IMR-90 (cell line): ENCODE data around the gene TEX38. TPM values are rescaled to one million over a fixed set of nuclear protein-coding genes. Genes with fewer than 3 reads are reported as not detected.

Experiments
- ATAC-seq: fragments of 200-7000 bp; cut with Tn5 transposase; 2 replicates; pipeline ENCODE4 v1.9.1; 2020; ENCODE audit warnings: low read depth, mild to moderate bottlenecking, moderate library complexity
- BruUV-seq: library from RNA; stranded (reverse); fragments of 400-500 nt; replicated peaks from 2 replicates; lab custom pipeline; 2021; lab: Mats Ljungman, UMichigan
- CTCF ChIA-PET: fragments of 300-600 bp; formaldehyde crosslinking; extraction: SDS; loops from one replicate; lab custom pipeline; 2021; ENCODE audit warnings: antibody characterized with exemption; lab: Yijun Ruan, JAX
- POLR2A ChIA-PET: fragments of 300-600 bp; sonication (Branson Sonifier 250); formaldehyde crosslinking; loops from one replicate; lab custom pipeline; 2022; ENCODE audit warnings: antibody characterized with exemption; ENCODE audit not compliant: unreplicated experiment; lab: Charles Lee
- DNase-seq: peaks from one replicate; pipeline ENCODE4 v3.0.0; 2013
- H2AFZ ChIP-seq: replicated peaks from 2 replicates; pipeline ENCODE3; 2013; ENCODE audit warnings: low read length, mild to moderate bottlenecking; ENCODE audit not compliant: poor library complexity
- H2AK5ac ChIP-seq: 2 replicates; pipeline ENCODE4 v1.6.1; 2013; ENCODE audit warnings: low read depth, low read length, inconsistent platforms
- H2AK9ac ChIP-seq: replicated peaks from 2 replicates; pipeline ENCODE3; 2013; ENCODE audit warnings: mild to moderate bottlenecking, low read depth, low read length, moderate library complexity; ENCODE audit not compliant: poor library complexity
- H2BK120ac ChIP-seq: 2 replicates; pipeline ENCODE4 v1.6.1; 2013; ENCODE audit warnings: low read depth, low read length, inconsistent platforms
- H2BK15ac ChIP-seq: 3 replicates; pipeline ENCODE4 v1.6.1; 2013; ENCODE audit warnings: low read depth, low read length, inconsistent platforms
- H2BK20ac ChIP-seq: 2 replicates; pipeline ENCODE4 v1.6.1; 2013; ENCODE audit warnings: low read depth, mild to moderate bottlenecking, inconsistent platforms, low read length, moderate library complexity
- H2BK5ac ChIP-seq: 2 replicates; pipeline ENCODE4 v1.6.1; 2013; ENCODE audit warnings: mild to moderate bottlenecking, low read depth, low read length, inconsistent platforms; ENCODE audit not compliant: poor library complexity, severe bottlenecking
- H3K14ac ChIP-seq: replicated peaks from 2 replicates; pipeline ENCODE4 v1.6.1; 2013; ENCODE audit warnings: low read depth, low read length, inconsistent platforms
- H3K18ac ChIP-seq: 2 replicates; pipeline ENCODE4 v1.6.1; 2013; ENCODE audit warnings: low read depth, low read length, control low read depth
- H3K23ac ChIP-seq: 2 replicates; pipeline ENCODE4 v1.6.1; 2013; ENCODE audit warnings: low read depth, low read length, inconsistent platforms
- H3K27ac ChIP-seq: 2 replicates; pipeline ENCODE4 v1.5.1; 2013; ENCODE audit warnings: mild to moderate bottlenecking, control low read depth, low read length; ENCODE audit not compliant: insufficient read depth
- H3K27me3 ChIP-seq: 2 replicates; pipeline ENCODE4 v1.6.1; 2013; ENCODE audit warnings: low read length; ENCODE audit not compliant: control insufficient read depth, insufficient read depth
- H3K36me3 ChIP-seq: 2 replicates; pipeline ENCODE4 v1.6.1; 2013; ENCODE audit warnings: low read length, mixed read lengths; ENCODE audit not compliant: control insufficient read depth, insufficient read depth
- H3K4ac ChIP-seq: 2 replicates; pipeline ENCODE4 v1.6.1; 2013; ENCODE audit warnings: low read depth, low read length, inconsistent platforms
- H3K4me1 ChIP-seq: 2 replicates; pipeline ENCODE4 v1.6.1; 2013; ENCODE audit warnings: low read length, mixed read lengths; ENCODE audit not compliant: control insufficient read depth, insufficient read depth
- H3K4me2 ChIP-seq: 2 replicates; pipeline ENCODE4 v1.6.1; 2013; ENCODE audit warnings: low read depth, mild to moderate bottlenecking, control low read depth, low read length, moderate library complexity
- H3K4me3 ChIP-seq: 2 replicates; pipeline ENCODE4 v1.5.1; 2013; ENCODE audit warnings: low read depth, mild to moderate bottlenecking, control low read depth, low read length, moderate library complexity; ENCODE audit not compliant: insufficient read depth
- H3K56ac ChIP-seq: 2 replicates; pipeline ENCODE4 v1.6.1; 2013; ENCODE audit warnings: low read length, inconsistent platforms; ENCODE audit not compliant: insufficient read depth; ENCODE audit errors: extremely low read depth
- H3K79me1 ChIP-seq, 2 experiments: 2 replicates each; pipeline ENCODE4 v1.6.1; 2013; ENCODE audit warnings: low read length in 2 of 2, inconsistent platforms in 1 of 2, low read depth in 1 of 2
- H3K9ac ChIP-seq: 2 replicates; pipeline ENCODE4 v1.6.1; 2013; ENCODE audit warnings: low read depth, low read length, control low read depth
- H3K9me1 ChIP-seq: 2 replicates; pipeline ENCODE4 v1.6.1; 2013; ENCODE audit warnings: low read length, inconsistent platforms; ENCODE audit not compliant: insufficient read depth
- H3K9me3 ChIP-seq: 2 replicates; pipeline ENCODE4 v1.6.1; 2013; ENCODE audit warnings: low read length; ENCODE audit not compliant: control insufficient read depth, insufficient read depth
- H4K20me1 ChIP-seq: 2 replicates; pipeline ENCODE4 v1.6.1; 2013; ENCODE audit warnings: low read length, inconsistent platforms; ENCODE audit not compliant: insufficient read depth
- H4K5ac ChIP-seq: 2 replicates; pipeline ENCODE4 v1.6.1; 2013; ENCODE audit warnings: mild to moderate bottlenecking, low read depth, low read length, control low read depth
- H4K8ac ChIP-seq, 2 experiments: 2 replicates each; pipeline ENCODE4 v1.6.1; 2013; ENCODE audit warnings: low read depth in 2 of 2, low read length in 2 of 2, control low read depth in 1 of 2, inconsistent platforms in 1 of 2
- H4K91ac ChIP-seq: 2 replicates; pipeline ENCODE4 v1.6.1; 2013; ENCODE audit warnings: low read depth, low read length, inconsistent platforms; ENCODE audit not compliant: insufficient read depth
- CEBPB ChIP-seq: IDR thresholded peaks from 2 replicates; pipeline ENCODE4 v1.6.1; 2012; ENCODE audit warnings: low read depth, low read length, improper control_type of control experiment
- MAFK ChIP-seq: IDR thresholded peaks from 2 replicates; pipeline ENCODE4 v1.6.1; 2012; ENCODE audit warnings: low read depth, low read length, improper control_type of control experiment
- MAZ ChIP-seq: IDR thresholded peaks from 2 replicates; pipeline ENCODE4 v1.6.1; 2012; ENCODE audit warnings: low read depth, mild to moderate bottlenecking, low read length, improper control_type of control experiment, moderate library complexity, borderline replicate concordance
- NFE2L2 ChIP-seq: fragments of 150-350 bp; IDR thresholded peaks from 2 replicates; pipeline ENCODE4 v1.6.1; 2016; ENCODE audit warnings: low read depth, mild to moderate bottlenecking, low read length
- POLR2A ChIP-seq: IDR thresholded peaks from 2 replicates; pipeline ENCODE4 v1.6.1; 2012; ENCODE audit warnings: mild to moderate bottlenecking, low read depth, low read length
- RAD21 ChIP-seq: IDR thresholded peaks from 2 replicates; pipeline ENCODE4 v1.6.1; 2012; ENCODE audit warnings: low read length, improper control_type of control experiment
- SMC3 ChIP-seq: fragments of 150-350 bp; IDR thresholded peaks from 2 replicates; pipeline ENCODE4 v1.6.1; 2016; ENCODE audit warnings: low read depth, mild to moderate bottlenecking, antibody characterized with exemption, low read length, moderate library complexity
- WGBS, 2 experiments: methylation state at CpG; one replicate each; pipeline versions ENCODE4 v1.1.5 to v1.1.7; 2013; ENCODE audit warnings: missing lambda C conversion rate in 2 of 2; ENCODE audit not compliant: insufficient read length in 1 of 2; ENCODE audit errors: extremely low coverage in 2 of 2; 5-methylcytosine and 5-hydroxymethylcytosine counted together
- dilution Hi-C: fragments of 300-500 bp; cut with HindIII; formaldehyde crosslinking; loops from one replicate; pipeline ENCODE4 v1.14.3; 2018; ENCODE audit warnings: low sequenced_read_pairs; ENCODE audit not compliant: unreplicated experiment
- in situ Hi-C: fragments of 300-500 bp; cut with MboI; formaldehyde crosslinking; loops from 3 replicates; pipeline ENCODE4 v1.14.3; 2019; ENCODE audit warnings: low sequenced_read_pairs, inconsistent platforms, mixed read lengths
- intact Hi-C: fragments of 100-400 bp; cut with micrococcal nuclease; formaldehyde crosslinking; loops from 2 replicates; pipeline ENCODE4 v1.10.0; 2022
- polyA plus RNA-seq, 3 experiments: library from polyadenylated mRNA; depleted of rRNA; stranded (reverse); fragments of >200 nt; gene quantifications; 2 replicates each; pipeline ENCODE4 v1.2.3, GENCODE V29; 2012; ENCODE audit warnings: low replicate concordance in 1 of 3
- total RNA-seq: library from RNA; depleted of rRNA; stranded (reverse); fragments of >200 nt; gene quantifications from 2 replicates; pipeline ENCODE4 v1.2.3, GENCODE V29; 2012
- TF ChIP-seq, protein P1 (sequence below): fragments of 150-350 bp; IDR thresholded peaks from 2 replicates; pipeline ENCODE4 v1.6.1; 2017; ENCODE audit warnings: mild to moderate bottlenecking, antibody characterized with exemption, low read length, low read depth
- TF ChIP-seq, protein P2 (sequence below): fragments of 150-350 bp; IDR thresholded peaks from 2 replicates; pipeline ENCODE4 v1.6.1; 2016; ENCODE audit warnings: low read depth, mild to moderate bottlenecking, low read length, moderate library complexity, borderline replicate concordance
- TF ChIP-seq, protein P3 (sequence below): conservative IDR thresholded peaks from 2 replicates; pipeline ENCODE4 v1.5.1; 2012; ENCODE audit warnings: mild to moderate bottlenecking, low read depth, low read length, improper control_type of control experiment

TEX38 gene
- total and polyA plus RNA-seq, 2 of the 4 experiments (the other 2 are of a cell fraction): not detected

DNA sequence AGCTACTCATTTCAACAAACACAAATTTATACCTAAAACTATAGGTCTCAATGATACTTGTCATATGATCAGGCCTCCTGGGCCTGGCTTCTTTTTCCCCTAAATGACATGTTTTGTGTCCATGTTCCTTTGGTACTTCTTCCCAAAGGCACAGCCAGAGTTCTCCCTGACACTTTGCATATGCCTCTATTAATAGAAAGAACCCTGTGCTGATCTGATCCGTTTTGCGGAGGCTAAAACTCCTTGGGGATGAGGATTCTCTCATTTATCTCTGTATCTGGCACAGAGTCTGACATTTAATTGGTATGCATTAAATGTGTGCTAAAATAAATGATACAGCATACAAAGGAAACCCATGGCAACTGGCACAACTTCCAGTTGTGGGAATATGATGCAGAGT, 15.0 kb upstream of the TEX38 start:
- CTCF ChIA-PET: no interaction called here
- DNase-seq: no peak

More for the DNA sequence above, 15.0 kb upstream of the TEX38 start:
- Histone ChIP-seq H3K27ac (no peak overlapping the region), H2AK9ac (no peak overlapping the region), H2AFZ (no peak overlapping the region), H2BK20ac (no peak overlapping the region), H2AK5ac (no peak overlapping the region), H3K9me3 (no peaks in the 10 kb centered on the region), H2BK15ac (no peak overlapping the region), H2BK5ac (no peak overlapping the region), H3K36me3 (0 out of 2 replicates have a peak, but pooled peaks cover 12% of the 10 kb centered on the region), H3K56ac (no peak overlapping the region), H3K4me3 (no peak overlapping the region), H3K23ac (no peak overlapping the region), H3K18ac (no peak overlapping the region), H2BK120ac (no peak overlapping the region), H3K14ac (no peak overlapping the region), H4K5ac (no peak overlapping the region), H3K27me3 (no peaks in the 10 kb centered on the region), H3K79me1 (peaks cover 2 to 3% of the 10 kb centered on the region in 2 experiments; a peak in 1 of 4 replicates), H4K91ac (no peak overlapping the region), H4K20me1 (no peaks in the 10 kb centered on the region), H3K9me1 (no peaks in the 10 kb centered on the region), H3K9ac (no peak overlapping the region), H3K4me1 (peaks cover 3% of the 10 kb centered on the region; the same call in 1 of the 2 replicates), H3K4me2 (no peak overlapping the region), H4K8ac (no peak overlapping the region), H3K4ac (no peak overlapping the region)
- intact Hi-C loops: no loop called here
- dilution Hi-C loops: no loop called here
- no CpG with 5 or more reads among the region's 2 CpGs for WGBS, 2 experiments
- in situ Hi-C loops: no loop called here
- no TSS peak for BruUV-seq
- TF ChIP-seq, protein P1, sequence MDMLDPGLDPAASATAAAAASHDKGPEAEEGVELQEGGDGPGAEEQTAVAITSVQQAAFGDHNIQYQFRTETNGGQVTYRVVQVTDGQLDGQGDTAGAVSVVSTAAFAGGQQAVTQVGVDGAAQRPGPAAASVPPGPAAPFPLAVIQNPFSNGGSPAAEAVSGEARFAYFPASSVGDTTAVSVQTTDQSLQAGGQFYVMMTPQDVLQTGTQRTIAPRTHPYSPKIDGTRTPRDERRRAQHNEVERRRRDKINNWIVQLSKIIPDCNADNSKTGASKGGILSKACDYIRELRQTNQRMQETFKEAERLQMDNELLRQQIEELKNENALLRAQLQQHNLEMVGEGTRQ: no peak
- TF ChIP-seq NFE2L2 (no peak), SMC3 (no peak), RAD21 (no peak), POLR2A (no peak), MAZ (no peak), MAFK (no peak), CEBPB (no peak)
- TF ChIP-seq, protein P2, sequence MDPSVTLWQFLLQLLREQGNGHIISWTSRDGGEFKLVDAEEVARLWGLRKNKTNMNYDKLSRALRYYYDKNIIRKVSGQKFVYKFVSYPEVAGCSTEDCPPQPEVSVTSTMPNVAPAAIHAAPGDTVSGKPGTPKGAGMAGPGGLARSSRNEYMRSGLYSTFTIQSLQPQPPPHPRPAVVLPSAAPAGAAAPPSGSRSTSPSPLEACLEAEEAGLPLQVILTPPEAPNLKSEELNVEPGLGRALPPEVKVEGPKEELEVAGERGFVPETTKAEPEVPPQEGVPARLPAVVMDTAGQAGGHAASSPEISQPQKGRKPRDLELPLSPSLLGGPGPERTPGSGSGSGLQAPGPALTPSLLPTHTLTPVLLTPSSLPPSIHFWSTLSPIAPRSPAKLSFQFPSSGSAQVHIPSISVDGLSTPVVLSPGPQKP: no peak
- TF ChIP-seq, protein P3, sequence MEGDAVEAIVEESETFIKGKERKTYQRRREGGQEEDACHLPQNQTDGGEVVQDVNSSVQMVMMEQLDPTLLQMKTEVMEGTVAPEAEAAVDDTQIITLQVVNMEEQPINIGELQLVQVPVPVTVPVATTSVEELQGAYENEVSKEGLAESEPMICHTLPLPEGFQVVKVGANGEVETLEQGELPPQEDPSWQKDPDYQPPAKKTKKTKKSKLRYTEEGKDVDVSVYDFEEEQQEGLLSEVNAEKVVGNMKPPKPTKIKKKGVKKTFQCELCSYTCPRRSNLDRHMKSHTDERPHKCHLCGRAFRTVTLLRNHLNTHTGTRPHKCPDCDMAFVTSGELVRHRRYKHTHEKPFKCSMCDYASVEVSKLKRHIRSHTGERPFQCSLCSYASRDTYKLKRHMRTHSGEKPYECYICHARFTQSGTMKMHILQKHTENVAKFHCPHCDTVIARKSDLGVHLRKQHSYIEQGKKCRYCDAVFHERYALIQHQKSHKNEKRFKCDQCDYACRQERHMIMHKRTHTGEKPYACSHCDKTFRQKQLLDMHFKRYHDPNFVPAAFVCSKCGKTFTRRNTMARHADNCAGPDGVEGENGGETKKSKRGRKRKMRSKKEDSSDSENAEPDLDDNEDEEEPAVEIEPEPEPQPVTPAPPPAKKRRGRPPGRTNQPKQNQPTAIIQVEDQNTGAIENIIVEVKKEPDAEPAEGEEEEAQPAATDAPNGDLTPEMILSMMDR: no peak
- POLR2A ChIA-PET: no interaction called here
- ATAC-seq: no peak
